ENCODE results near the gene APOL5. TPM values are rescaled to one million over a fixed set of nuclear protein-coding genes. Genes with fewer than 3 reads are reported as not detected.

Gene APOL5
- polyA plus RNA-seq, 1 of the 3 experiments (the other 2 are of a cell fraction) = not detected

DNA sequence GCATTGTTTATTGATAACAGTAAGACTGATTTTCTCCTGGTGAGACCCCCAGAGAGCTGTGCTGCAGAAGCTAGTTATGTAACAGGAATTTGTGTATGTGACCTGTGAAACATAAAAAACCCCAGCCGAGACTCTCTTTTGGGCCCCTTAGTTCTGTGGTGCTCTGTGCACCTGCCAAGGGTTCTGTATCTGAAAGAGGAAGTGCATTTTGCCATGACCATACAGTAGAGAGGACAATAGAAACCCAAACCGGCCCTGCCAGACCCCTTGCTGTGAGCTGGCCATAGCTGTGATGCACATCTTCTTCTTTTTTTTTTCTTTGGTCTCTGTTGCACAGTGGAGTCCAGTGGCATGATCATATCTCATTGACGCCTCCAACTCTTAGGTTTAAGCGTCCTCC lies 31.4 kb upstream of the APOL5 start:
- POLR2A ChIA-PET = no interaction called here
- 66% methylated on average over 4 of the region's 4 CpGs for WGBS (ENCODE audit: low lambda C conversion rate)
- H3K9me2 ChIP-seq = no peaks in the 10 kb centered on the region
- H3K4me3 ChIP-seq (ENCODE audit: low read depth in 2 of 2, low read length in 1 of 2) = no peak overlapping the region
- TF ChIP-seq EP300 (IDR thresholded peaks at IDR 0.05; ENCODE audit: borderline replicate concordance in 1 of 2, low read depth in 1 of 2, low read length in 1 of 2) (no peak), FOSL2 (IDR thresholded peaks at IDR 0.05; ENCODE audit: borderline replicate concordance, low read depth) (no peak), TAF1 (IDR thresholded peaks at IDR 0.05; ENCODE audit: borderline replicate concordance, low read depth, low read length) (no peak), FOXJ3 (CRISPR knock-in tag; IDR thresholded peaks at IDR 0.05) (no peak), ZBTB33 (IDR thresholded peaks at IDR 0.05; ENCODE audit: borderline replicate concordance, low read depth) (no peak), REST (IDR thresholded peaks at IDR 0.05; ENCODE audit: low read depth, low read length) (no peak), RAD21 (IDR thresholded peaks at IDR 0.05; ENCODE audit: low read length) (no peak), TEAD4 (IDR thresholded peaks at IDR 0.05; ENCODE audit: borderline replicate concordance, insufficient read depth) (no peak), NRF1 (IDR thresholded peaks at IDR 0.05; ENCODE audit: low read depth, low read length) (no peak), POLR2AphosphoS5 (IDR thresholded peaks at IDR 0.05; ENCODE audit: low read depth, low read length) (no peak)
- TF ChIP-seq, protein P1, sequence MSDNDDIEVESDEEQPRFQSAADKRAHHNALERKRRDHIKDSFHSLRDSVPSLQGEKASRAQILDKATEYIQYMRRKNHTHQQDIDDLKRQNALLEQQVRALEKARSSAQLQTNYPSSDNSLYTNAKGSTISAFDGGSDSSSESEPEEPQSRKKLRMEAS (IDR thresholded peaks at IDR 0.05; ENCODE audit: low read depth) = no peak
- TF ChIP-seq, protein P2, sequence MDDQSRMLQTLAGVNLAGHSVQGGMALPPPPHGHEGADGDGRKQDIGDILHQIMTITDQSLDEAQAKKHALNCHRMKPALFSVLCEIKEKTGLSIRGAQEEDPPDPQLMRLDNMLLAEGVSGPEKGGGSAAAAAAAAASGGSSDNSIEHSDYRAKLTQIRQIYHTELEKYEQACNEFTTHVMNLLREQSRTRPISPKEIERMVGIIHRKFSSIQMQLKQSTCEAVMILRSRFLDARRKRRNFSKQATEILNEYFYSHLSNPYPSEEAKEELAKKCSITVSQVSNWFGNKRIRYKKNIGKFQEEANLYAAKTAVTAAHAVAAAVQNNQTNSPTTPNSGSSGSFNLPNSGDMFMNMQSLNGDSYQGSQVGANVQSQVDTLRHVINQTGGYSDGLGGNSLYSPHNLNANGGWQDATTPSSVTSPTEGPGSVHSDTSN (IDR thresholded peaks at IDR 0.05) = no peak
- TF ChIP-seq, protein P3, sequence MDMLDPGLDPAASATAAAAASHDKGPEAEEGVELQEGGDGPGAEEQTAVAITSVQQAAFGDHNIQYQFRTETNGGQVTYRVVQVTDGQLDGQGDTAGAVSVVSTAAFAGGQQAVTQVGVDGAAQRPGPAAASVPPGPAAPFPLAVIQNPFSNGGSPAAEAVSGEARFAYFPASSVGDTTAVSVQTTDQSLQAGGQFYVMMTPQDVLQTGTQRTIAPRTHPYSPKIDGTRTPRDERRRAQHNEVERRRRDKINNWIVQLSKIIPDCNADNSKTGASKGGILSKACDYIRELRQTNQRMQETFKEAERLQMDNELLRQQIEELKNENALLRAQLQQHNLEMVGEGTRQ (IDR thresholded peaks at IDR 0.05; ENCODE audit: borderline replicate concordance, low read depth, low read length) = no peak
- TF ChIP-seq, protein P4, sequence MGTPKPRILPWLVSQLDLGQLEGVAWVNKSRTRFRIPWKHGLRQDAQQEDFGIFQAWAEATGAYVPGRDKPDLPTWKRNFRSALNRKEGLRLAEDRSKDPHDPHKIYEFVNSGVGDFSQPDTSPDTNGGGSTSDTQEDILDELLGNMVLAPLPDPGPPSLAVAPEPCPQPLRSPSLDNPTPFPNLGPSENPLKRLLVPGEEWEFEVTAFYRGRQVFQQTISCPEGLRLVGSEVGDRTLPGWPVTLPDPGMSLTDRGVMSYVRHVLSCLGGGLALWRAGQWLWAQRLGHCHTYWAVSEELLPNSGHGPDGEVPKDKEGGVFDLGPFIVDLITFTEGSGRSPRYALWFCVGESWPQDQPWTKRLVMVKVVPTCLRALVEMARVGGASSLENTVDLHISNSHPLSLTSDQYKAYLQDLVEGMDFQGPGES (IDR thresholded peaks at IDR 0.05; ENCODE audit: low read depth, low read length) = no peak
- H3K4me2 ChIP-seq = no peak overlapping the region
- H4K20me1 ChIP-seq (ENCODE audit: insufficient read depth) = no peaks in the 10 kb centered on the region
- H3K9me3 ChIP-seq = no peaks in the 10 kb centered on the region
- H3F3A ChIP-seq (replicated peaks; ENCODE audit: insufficient read depth) = no peaks in the 10 kb centered on the region
- H3K4me1 ChIP-seq (ENCODE audit: control insufficient read depth in 1 of 2, insufficient read depth in 2 of 2, low read depth in 1 of 2, low read length in 1 of 2) = no peaks in the 10 kb centered on the region; a peak in 1 of 4 replicates
- H3K27me3 ChIP-seq (ENCODE audit: insufficient read depth) = no peaks in the 10 kb centered on the region; the same call in 1 of the 2 replicates
- H3K36me3 ChIP-seq (replicated peaks in 1 of 2; ENCODE audit: control insufficient read depth in 1 of 2, insufficient read depth in 2 of 2, low read length in 1 of 2) = no peaks in the 10 kb centered on the region
- CTCF ChIA-PET = interaction anchor here (1.0 kb wide), 1 partner anchor 392 kb away, joined by 3 read pairs; no protein-coding TSS in a partner anchor
- no peaks in the 10 kb centered on the region for H3K79me2 ChIP-seq (ENCODE audit: insufficient read depth)
- H3K27ac ChIP-seq (ENCODE audit: low read depth in 2 of 2, low read length in 1 of 2) = no peak overlapping the region
- H2AFZ ChIP-seq (ENCODE audit: low read depth) = no peak overlapping the region
- H3K9ac ChIP-seq = no peak overlapping the region
- DNase-seq = no peak
